Stomach (tissue), 9 donors: ENCODE measurements around the gene PKIB. TPM values are rescaled to one million over a fixed set of nuclear protein-coding genes. Genes with fewer than 3 reads are reported as not detected.
A peak's percentile ranks its signal among the peaks of the same experiment; 100 is the strongest.

Source experiments
- DNase-seq, 2 donors: peaks; one replicate each; pipeline versions ENCODE4 v3.0.0 to v3.0.0-alpha.2; 2013 to 2019
- H3K27ac ChIP-seq, 5 donors: fragments of 200-600 bp in 4 of 5; sonication (generic) in 4 of 5; one replicate each; pipeline ENCODE4 v1.5.1; 2013 to 2019; ENCODE audit warnings: mild to moderate bottlenecking in 1 of 5, moderate library complexity in 1 of 5
- H3K27me3 ChIP-seq, 3 donors: fragments of 200-600 bp; sonication (generic); one replicate each; pipeline ENCODE4 v1.5.1; 2017 to 2019; ENCODE audit warnings: mixed run types in 1 of 3
- H3K36me3 ChIP-seq, 4 donors: fragments of 200-600 bp; sonication (generic); 1 replicate in 3 of 4; 2 replicates in 1 of 4; pipeline ENCODE4 v1.5.1; 2016 to 2019
- H3K4me1 ChIP-seq, 4 donors: fragments of 200-600 bp; sonication (generic); one replicate each; pipeline ENCODE4 v1.5.1; 2016 to 2019
- H3K4me3 ChIP-seq, 4 donors: fragments of 200-600 bp; sonication (generic) in 3 of 4; one replicate each; pipeline ENCODE4 v1.5.1; 2016 to 2019; ENCODE audit warnings: mild to moderate bottlenecking in 1 of 4
- H3K9me3 ChIP-seq, 4 donors: fragments of 200-600 bp; sonication (generic); one replicate each; pipeline ENCODE4 v1.5.1; 2016 to 2019
- EP300 ChIP-seq: sonication (generic); formaldehyde crosslinking; IDR thresholded peaks from one replicate; pipeline ENCODE4 v1.6.1; 2017; ENCODE audit warnings: antibody characterized with exemption
- POLR2A ChIP-seq, 4 donors: fragments of 450-650 bp; IDR thresholded peaks; one replicate each; pipeline ENCODE4 v1.6.1; 2016; ENCODE audit warnings: antibody characterized with exemption in 4 of 4, control low read depth in 2 of 4, mild to moderate bottlenecking in 1 of 4, moderate library complexity in 1 of 4
- POLR2AphosphoS5 ChIP-seq, 3 donors: sonication (generic); formaldehyde crosslinking; IDR thresholded peaks; one replicate each; pipeline ENCODE4 v1.6.1; 2016; ENCODE audit warnings: antibody characterized with exemption in 3 of 3
- WGBS, 5 donors: extraction: QIAGEN DNeasy Blood & Tissue Kit in 3 of 5; methylation state at CpG; one replicate each; pipeline versions ENCODE4 v1.1.5 to v1.1.7; 2013 to 2018; 5-methylcytosine and 5-hydroxymethylcytosine counted together
- intact Hi-C: fragments of 100-400 bp; cut with DNase I; formaldehyde crosslinking; loops from one replicate; pipeline ENCODE4 v1.15.1; 2023; ENCODE audit warnings: low total_unique reads
- polyA plus RNA-seq, 3 donors: library from polyadenylated mRNA; stranded (reverse); fragments of 200-250 nt; gene quantifications; one replicate each; pipeline ENCODE4 v1.2.3, GENCODE V29; 2013
- total RNA-seq, 5 donors: library from RNA; depleted of rRNA; stranded (reverse); fragments of >200 nt; gene quantifications; one replicate each; pipeline versions ENCODE4 v1.1.0 to v1.2.3, GENCODE V29; 2014 to 2016
- TF ChIP-seq, protein P1 (sequence below), 7 experiments: fragments of 450-650 bp in 4 of 7; fragments of 200-600 bp in 3 of 7; sonication (generic) in 3 of 7; IDR thresholded peaks; one replicate each; pipeline ENCODE4 v1.5.1; 2016 to 2019; ENCODE audit warnings: antibody characterized with exemption in 7 of 7, control low read depth in 2 of 7, mild to moderate bottlenecking in 1 of 7
- donor health status: healthy with polysubstance abuse.
- donor health status: Bipolar disorder and iron deficiency.
- donor health status: healthy.

The PKIB gene
- total and polyA plus RNA-seq, 8 donors: 7.6 to 128 (median 26.4) TPM

DNA sequence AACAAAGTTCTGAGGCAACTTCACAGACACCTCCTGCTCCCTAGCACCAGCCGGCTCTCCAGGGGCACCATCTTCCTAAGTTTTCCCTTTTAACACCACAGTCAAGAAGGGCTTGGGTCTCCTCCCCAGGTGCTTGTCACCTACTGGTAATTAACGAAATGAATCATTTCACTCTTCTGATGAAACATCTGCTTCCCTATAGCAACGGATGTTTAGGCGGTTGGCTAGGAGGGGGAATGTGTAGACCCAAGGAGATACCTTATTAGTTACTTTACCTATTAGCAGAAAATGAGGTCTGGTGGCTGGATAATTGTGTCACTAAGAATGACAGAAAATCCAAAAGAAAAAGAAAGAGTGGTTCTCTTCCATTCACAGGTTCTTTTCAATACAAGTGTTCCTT is 123.1 kb downstream of the PKIB start:
- Histone ChIP-seq H3K27me3 (no peaks in the 10 kb centered on the region), H3K4me1 (peaks cover 0 to 9% (median 0%) of the 10 kb centered on the region in 4 donors), H3K36me3 (no peaks in the 10 kb centered on the region), H3K27ac (no peak overlapping the region), H3K9me3 (no peaks in the 10 kb centered on the region), H3K4me3 (no peak overlapping the region)
- TF ChIP-seq POLR2AphosphoS5 (IDR thresholded peaks at IDR 0.05) (no peak), EP300 (no peak), POLR2A (IDR thresholded peaks at IDR 0.05) (no peak)
- TF ChIP-seq, protein P1, sequence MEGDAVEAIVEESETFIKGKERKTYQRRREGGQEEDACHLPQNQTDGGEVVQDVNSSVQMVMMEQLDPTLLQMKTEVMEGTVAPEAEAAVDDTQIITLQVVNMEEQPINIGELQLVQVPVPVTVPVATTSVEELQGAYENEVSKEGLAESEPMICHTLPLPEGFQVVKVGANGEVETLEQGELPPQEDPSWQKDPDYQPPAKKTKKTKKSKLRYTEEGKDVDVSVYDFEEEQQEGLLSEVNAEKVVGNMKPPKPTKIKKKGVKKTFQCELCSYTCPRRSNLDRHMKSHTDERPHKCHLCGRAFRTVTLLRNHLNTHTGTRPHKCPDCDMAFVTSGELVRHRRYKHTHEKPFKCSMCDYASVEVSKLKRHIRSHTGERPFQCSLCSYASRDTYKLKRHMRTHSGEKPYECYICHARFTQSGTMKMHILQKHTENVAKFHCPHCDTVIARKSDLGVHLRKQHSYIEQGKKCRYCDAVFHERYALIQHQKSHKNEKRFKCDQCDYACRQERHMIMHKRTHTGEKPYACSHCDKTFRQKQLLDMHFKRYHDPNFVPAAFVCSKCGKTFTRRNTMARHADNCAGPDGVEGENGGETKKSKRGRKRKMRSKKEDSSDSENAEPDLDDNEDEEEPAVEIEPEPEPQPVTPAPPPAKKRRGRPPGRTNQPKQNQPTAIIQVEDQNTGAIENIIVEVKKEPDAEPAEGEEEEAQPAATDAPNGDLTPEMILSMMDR (IDR thresholded peaks at IDR 0.05): no peak
- no peak for DNase-seq
- intact Hi-C loops: no loop called here
- WGBS, 5 donors: 72 to 80% (median 75%) methylated on average over 4 of the region's 4 CpGs

DNA sequence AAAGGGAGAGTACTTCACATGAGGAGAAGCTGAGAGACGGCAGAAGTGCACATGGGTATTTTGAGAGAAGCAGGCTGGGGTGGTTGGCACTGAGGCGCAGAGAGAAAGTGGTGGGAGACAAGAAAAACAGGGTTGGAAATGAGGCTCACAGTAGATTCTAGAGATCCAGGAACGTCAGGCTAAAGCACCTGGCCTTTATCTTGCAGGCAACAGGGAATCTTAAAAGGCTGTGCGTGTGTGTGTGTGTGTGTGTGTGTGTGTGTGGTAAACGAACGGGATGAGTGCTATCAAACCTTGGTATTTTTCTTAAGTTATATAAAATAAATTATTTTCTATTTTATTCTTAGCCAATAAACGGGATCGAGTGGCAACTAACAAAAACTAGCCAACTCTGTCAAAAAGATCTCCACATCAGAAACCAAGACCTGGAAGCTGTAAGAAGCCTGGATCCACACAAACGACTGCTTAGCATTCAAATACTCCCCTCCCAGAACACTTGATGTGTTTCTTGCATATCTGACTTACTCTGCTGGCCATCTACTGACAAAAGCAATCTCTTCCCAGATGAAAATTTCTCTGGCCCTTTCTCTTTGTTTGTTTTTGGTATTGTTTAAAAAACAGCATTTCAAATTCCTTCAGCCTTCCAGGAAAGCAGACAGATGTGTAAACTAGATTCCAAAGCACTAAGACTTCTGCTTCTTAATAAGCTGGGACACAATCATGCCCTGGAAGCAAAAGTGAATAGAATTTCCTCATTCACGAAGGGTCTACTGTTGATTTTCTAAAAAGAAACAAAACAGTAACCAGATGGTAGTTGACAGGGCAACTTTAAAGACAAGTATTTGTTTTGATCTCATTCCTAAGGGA is 124.6 kb downstream of the PKIB start:
- Histone ChIP-seq H3K36me3 (no peaks in the 10 kb centered on the region), H3K27me3 (no peaks in the 10 kb centered on the region), H3K9me3 (no peaks in the 10 kb centered on the region), H3K27ac (no peak overlapping the region), H3K4me1 (peaks cover 0 to 9% (median 0%) of the 10 kb centered on the region in 4 donors), H3K4me3 (no peak overlapping the region)
- 37 to 55% (median 41%) methylated on average over 10 of the region's 10 CpGs for WGBS, 5 donors
- intact Hi-C loops: no loop called here
- DNase-seq: no peak
- TF ChIP-seq POLR2AphosphoS5 (IDR thresholded peaks at IDR 0.05) (no peak), POLR2A (IDR thresholded peaks at IDR 0.05) (no peak)

DNA sequence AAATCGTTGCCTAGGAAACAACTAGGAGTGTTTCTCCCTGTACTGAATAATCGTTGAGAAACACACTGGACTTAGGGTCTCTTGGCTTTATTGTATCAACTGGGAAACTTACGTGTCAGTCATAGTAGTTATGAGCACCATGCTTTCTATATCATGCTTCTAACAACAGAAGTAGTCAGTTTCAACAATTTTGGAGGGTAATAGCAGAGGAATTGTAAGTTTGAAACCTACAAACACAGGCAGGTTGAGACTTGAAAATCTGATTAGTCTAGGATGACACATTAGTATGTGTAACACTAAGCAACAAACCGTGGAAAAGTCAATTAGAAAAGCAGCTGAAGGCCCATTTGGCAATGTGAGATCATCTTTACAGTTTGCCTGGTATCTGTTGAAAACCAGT is 125.4 kb downstream of the PKIB start:
- H3K4me3 ChIP-seq: no peak overlapping the region
- peaks cover 0 to 9% (median 0%) of the 10 kb centered on the region in 4 donors for H3K4me1 ChIP-seq
- no peaks in the 10 kb centered on the region for H3K9me3 ChIP-seq
- WGBS, 5 donors: 53 to 73% (median 67%) methylated on average over 4 of the region's 4 CpGs
- intact Hi-C loops: no loop called here
- H3K27me3 ChIP-seq: no peaks in the 10 kb centered on the region
- no peak overlapping the region for H3K27ac ChIP-seq
- no peaks in the 10 kb centered on the region for H3K36me3 ChIP-seq
- TF ChIP-seq, protein P1 (IDR thresholded peaks at IDR 0.05): no peak
- TF ChIP-seq POLR2A (IDR thresholded peaks at IDR 0.05) (no peak), EP300 (no peak), POLR2AphosphoS5 (IDR thresholded peaks at IDR 0.05) (no peak)
- peak in 1 of 2 donors; percentile 17 for DNase-seq

DNA sequence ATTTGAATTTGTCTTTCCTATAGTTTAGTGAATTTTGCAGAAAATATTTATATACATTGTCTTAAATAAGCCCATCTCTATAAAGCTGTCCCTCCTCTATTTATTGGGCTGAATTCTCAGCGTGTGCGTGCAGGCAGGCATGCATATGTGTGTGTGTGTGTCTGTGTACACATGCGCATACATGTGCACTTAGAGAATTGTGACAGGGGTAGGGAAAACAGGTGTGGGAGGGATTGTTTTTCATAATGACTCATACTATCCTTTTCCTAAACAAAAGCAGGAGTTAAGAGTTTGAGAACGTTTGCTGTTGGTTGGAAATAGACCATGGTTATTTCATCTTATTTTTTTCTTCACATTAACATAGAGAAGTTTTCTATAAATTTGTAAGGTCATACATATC is 126.0 kb downstream of the PKIB start:
- DNase-seq: no peak
- no peak for TF ChIP-seq POLR2AphosphoS5 (IDR thresholded peaks at IDR 0.05)
- TF ChIP-seq POLR2A (IDR thresholded peaks at IDR 0.05): no peak
- TF ChIP-seq EP300: no peak
- TF ChIP-seq, protein P1 (IDR thresholded peaks at IDR 0.05): no peak
- peaks cover 0 to 9% (median 0%) of the 10 kb centered on the region in 4 donors for H3K4me1 ChIP-seq
- no peaks in the 10 kb centered on the region for H3K9me3 ChIP-seq
- no peak overlapping the region for H3K4me3 ChIP-seq
- 64 to 74% (median 68%) methylated on average over 4 of the region's 4 CpGs for WGBS, 5 donors
- peaks cover 0 to 3% (median 0%) of the 10 kb centered on the region in 3 donors for H3K27me3 ChIP-seq
- intact Hi-C loops: no loop called here
- no peaks in the 10 kb centered on the region for H3K36me3 ChIP-seq
- H3K27ac ChIP-seq: no peak overlapping the region

DNA sequence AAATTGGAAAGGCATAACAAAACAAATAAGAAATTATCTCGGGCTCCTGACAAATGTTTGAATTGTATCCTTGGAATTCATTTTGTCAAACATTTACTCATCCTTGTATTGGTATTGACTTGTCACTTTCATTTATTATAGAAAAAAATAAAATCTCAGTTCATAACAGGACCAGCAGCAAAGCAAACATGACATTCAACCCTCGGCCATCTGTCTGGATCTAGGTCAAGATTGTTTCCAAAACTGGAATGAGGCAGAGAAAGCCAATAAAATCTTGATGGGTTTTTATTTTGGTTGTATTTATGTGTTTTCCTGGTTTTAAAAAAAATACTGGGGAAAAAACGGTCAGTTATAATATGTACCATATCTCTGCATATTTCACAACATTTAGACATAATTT is 126.4 kb downstream of the PKIB start:
- Histone ChIP-seq H3K4me3 (no peak overlapping the region), H3K4me1 (peaks cover 0 to 9% (median 0%) of the 10 kb centered on the region in 4 donors), H3K9me3 (no peaks in the 10 kb centered on the region), H3K27ac (no peak overlapping the region), H3K36me3 (no peaks in the 10 kb centered on the region), H3K27me3 (peaks cover 0 to 6% (median 0%) of the 10 kb centered on the region in 3 donors)
- WGBS, 5 donors: 36 to 55% (median 42%) methylated on average over 3 of the region's 3 CpGs
- intact Hi-C loops: no loop called here
- TF ChIP-seq POLR2AphosphoS5 (IDR thresholded peaks at IDR 0.05) (no peak), EP300 (no peak), POLR2A (IDR thresholded peaks at IDR 0.05) (no peak)
- TF ChIP-seq, protein P1 (IDR thresholded peaks at IDR 0.05): no peak
- no peak for DNase-seq
